ENCODE data around the gene TNFRSF1A.

The TNFRSF1A gene

GRCh38 chr12:6341417-6342139, at the start of gene TNFRSF1A:
Gene TNFRSF1A, minus strand, starts transcription at chr12:6342076. Its CDS starts 262 bp downstream, at chr12:6341814.
- no peak for DNase-seq

GRCh38 chr12:6391013-6391412, 49.1 kb upstream of the TNFRSF1A start:
- DNase-seq: no peak

DNA sequence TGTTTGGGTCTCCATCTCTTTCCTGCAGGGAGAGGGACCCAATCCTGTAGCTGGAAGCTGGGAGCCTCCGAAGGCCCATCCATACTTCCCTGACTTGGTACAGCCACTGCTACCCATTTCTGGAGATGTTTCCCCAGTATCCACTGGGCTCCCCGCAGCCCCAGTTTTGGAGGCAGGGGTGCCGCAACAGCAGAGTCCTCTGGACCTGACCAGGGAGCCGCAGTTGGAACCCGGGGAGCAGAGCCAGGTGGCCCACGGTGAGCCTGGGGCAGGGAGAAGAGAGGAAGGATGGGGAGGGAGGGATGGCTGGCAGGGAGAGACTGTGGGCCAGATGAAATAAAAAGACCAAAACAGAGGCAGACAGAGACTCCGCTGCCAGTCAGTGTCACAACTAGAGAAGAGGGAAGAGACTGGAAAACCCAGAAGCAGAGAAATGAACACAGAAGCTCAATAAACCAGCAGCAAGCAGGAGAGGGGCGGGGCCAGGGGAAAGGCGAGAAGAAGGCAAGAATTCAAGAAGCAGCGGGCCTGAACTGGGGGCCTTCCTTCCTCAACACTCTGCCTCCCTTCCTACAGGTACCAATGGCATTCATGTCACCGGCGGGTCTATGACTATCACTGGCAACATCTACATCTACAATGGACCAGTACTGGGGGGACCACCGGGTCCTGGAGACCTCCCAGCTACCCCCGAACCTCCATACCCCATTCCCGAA, 48.4 kb upstream of the TNFRSF1A start:
- no peak for DNase-seq

GRCh38 chr12:6387541-6387940, 45.7 kb upstream of the TNFRSF1A start:
- DNase-seq: no peak

DNA sequence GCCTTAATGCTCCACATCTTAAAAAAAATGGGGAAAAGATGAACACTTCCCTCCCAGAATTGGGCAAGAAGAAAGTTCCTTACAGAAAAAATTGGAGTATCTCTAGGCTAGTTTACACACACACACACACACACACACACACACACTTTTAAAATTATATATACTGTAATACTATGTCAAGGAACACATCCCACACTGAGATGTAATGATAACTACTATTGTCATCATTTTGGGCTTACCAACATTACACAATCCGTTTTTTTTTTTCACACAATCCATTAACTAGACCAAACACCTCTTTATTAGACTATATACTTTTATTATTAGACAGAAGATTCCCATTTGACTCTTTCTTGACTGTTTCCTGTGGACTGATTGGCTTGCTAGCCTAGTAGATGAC, 44.6 kb upstream of the TNFRSF1A start:
- DNase-seq: no peak

- no peak for DNase-seq
Measured at GRCh38 chr12:6386038-6386437, 44.2 kb upstream of the TNFRSF1A start.

DNA sequence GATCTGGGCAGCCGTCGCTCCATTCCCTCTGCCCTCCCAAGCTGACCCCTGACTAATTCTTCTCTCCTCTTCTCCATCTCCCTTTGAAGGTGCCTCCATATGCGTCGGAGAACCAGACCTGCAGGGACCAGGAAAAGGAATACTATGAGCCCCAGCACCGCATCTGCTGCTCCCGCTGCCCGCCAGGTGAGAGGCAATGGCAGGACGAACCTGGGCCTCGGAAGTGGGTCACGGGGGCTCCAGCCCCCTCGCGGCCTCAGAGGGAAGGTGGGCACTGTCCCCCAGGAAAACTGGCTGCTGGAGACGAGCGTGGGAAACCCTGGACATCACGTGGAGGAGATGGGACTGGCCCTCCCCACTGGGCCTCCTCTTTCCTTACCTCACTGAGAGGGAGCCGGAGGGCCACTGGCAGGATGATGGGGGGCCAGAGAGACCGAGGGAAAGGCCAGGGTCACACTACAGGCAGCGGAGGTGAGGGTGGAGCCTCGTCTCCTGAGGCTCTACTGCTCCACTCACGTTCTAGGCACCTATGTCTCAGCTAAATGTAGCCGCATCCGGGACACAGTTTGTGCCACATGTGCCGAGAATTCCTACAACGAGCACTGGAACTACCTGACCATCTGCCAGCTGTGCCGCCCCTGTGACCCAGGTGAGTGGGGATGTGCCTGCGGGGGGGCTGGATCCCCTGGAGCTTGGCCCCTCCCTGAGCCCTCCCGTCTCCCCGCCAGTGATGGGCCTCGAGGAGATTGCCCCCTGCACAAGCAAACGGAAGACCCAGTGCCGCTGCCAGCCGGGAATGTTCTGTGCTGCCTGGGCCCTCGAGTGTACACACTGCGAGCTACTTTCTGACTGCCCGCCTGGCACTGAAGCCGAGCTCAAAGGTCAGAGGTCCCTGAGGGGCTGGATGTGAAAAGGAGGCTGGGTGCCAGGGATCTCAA, 42.9 kb upstream of the TNFRSF1A start:
- no peak for DNase-seq

DNA sequence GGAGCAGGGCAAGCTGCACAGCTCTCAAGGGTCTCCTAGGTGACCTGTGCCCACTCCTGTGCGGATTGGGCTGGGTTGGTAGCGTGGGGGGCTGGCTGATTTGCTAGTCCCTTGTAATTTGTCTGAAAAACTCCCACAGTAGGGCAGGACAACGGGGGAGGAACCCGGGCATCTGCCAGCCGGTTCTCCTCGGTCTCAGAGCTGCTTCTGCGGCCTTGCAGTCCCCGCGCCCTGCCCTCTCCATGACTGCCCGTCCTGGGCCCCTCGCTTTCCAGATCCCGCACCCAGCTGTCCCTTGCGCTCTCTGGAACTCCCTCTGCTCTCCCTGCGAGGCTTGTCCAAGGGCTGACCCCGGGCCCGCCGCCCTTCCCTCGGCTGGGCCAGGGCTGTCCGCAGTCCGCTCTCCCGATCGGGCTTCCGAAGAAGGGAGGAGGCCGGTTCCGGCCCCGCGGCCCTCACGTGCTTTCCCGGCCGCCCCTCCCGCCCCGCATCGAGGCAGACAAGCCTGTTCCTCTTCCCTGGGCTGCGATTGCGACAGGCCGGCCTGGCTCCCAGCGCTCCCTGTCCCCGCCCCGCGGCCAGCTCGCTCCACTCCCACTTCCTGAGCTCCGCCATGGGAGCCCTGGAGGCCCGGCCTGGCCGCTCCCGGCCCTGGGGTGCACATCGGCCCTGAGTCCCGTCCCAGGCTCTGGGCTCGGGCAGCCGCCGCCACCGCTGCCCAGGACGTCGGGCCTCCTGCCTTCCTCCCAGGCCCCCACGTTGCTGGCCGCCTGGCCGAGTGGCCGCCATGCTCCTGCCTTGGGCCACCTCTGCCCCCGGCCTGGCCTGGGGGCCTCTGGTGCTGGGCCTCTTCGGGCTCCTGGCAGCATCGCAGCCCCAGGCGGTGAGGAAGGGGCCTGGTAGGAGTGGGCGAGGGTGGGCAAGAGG, 42.0 kb upstream of the TNFRSF1A start, which contains the start of gene LTBR:
Gene LTBR, plus strand, starts transcription at position 591 of the 927 bp plus-strand sequence. Its CDS starts 197 bp downstream, at position 788.
- DNase-seq: no peak

DNA sequence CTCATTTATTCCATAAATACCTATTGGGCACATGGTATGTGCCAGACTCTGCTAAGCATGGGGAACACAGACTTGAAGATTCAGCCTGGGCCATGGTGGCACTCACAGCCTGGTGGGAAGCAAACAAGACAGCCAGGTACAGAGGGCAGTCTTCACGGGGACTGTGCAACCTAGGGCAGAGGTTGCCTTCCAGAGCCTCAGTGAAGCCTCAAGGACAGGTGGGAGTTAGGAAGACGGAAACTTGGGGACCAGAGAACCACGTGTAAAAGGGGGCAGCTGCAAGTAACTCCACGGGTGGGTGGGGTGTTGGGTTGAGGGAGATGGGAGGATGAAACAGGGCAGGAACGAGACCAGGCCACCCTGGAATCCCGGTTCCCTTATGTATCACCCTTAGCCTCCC, 41.1 kb upstream of the TNFRSF1A start:
- no peak for DNase-seq

DNA sequence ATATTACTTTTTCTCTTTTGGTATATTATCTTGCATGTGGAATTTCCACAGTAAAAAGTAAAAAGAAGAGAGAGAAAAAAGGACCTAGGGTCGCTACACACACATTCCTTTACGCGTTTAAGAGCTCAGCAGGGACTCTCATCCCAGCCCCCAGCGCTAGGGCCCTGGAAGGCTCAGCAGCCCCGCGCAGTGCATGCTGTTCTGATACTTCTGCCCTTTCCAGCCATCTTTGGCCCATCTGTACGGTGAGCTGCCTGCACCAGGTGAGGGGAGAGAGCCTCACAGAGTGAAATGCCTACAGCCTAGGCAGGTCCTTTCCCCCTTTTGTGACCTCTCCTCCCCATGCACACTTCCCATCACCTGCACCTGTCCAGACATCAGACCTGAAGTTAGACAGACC, 40.5 kb upstream of the TNFRSF1A start:
- DNase-seq: no peak

- DNase-seq: no peak
Measured at GRCh38 chr12:6380141-6381121, 38.6 kb upstream of the TNFRSF1A start.

GRCh38 chr12:6378709-6379472, 37.0 kb upstream of the TNFRSF1A start:
- no peak for DNase-seq

DNA sequence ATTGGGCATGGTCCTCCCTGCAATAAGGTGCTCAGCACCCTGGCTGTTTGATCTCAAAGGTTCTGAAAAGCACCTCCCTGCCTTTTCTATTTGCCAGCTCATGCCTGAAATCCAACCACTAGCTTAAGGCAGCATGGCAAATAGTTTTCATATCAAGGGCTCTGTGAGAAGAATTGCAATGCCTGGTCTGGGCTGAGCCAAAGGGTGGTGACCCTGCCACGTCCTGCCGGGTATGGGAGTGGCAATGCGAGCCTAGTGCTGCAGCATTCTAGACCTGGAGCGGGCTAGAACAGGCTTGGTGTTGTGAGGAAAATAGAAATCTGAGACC, 35.8 kb upstream of the TNFRSF1A start:
- DNase-seq: no peak

DNA sequence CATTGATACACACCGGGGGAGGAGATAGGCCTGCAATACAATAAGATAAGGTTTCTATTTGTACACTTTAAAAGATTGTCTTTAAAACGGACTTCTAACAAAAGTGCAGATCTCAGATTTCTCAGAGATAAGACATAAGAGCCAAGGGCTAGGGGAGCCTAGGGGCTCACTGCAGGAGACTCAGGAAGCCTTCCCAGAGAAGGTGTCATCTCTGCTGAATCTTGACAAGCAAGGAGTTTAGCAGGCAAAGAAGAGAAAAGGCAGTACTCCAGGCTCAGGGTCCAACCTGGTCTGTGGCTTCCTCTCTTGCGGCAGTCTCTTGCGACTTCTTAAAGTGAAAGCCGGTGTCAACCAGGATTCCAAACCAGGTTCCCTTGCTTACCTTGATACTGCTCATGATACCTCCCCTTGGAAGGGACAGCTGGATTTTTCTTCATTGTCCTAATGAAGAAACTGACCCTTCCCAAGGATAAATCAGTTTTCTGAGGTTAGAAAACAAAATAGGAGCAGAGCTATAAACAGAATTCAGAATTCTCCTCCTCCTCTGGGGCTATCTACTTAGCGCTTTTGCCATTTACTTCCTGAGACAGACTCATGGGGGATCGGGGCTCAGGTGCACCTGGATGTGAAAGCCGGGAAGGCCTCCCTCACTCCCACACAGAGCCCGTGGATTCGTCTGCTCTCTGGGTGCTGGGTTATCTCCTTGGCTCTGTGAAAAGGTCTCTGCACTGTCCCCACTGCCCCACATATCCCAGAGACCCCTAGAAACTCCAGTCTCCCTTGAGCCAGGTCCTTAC, 35.2 kb upstream of the TNFRSF1A start:
- DNase-seq: no peak

DNA sequence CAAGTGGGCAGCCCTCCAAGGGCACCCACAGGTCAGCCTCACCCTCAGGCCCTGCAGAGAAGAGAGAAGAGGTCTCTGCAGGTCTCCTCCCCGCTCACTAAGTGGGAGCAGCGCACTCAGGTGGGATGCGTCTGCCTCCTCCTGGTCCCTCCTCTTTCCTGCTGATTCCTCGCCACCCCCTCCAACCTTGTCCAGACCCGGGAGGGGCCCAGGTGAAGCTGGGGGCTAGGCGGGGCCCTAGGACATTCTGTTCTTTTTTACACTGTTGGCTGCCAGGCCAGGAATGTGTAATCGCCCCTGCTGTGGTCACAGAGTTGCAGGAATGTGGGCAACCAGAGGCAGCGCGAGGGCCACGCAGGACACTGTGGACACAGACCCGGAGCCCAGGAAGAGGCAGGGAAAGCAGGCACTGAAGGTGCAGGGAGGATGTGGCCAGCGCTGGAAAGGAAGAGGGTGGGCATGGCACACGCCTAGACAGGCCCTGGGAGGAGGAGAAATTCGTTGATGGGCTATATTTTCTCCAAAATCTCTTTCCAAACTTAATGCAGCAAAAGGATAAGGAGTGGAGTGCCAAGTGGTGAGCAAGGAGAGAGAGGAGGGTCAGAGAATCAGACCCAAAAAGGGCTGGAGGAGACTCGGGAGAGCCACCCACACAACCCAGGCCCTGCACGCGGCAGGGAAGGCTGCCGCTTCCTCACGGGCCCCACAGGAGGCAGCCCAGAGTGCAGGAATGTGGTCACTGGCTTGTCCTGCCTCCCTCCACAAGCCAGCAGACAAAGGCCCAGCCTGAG, 34.4 kb upstream of the TNFRSF1A start:
- no peak for DNase-seq

DNA sequence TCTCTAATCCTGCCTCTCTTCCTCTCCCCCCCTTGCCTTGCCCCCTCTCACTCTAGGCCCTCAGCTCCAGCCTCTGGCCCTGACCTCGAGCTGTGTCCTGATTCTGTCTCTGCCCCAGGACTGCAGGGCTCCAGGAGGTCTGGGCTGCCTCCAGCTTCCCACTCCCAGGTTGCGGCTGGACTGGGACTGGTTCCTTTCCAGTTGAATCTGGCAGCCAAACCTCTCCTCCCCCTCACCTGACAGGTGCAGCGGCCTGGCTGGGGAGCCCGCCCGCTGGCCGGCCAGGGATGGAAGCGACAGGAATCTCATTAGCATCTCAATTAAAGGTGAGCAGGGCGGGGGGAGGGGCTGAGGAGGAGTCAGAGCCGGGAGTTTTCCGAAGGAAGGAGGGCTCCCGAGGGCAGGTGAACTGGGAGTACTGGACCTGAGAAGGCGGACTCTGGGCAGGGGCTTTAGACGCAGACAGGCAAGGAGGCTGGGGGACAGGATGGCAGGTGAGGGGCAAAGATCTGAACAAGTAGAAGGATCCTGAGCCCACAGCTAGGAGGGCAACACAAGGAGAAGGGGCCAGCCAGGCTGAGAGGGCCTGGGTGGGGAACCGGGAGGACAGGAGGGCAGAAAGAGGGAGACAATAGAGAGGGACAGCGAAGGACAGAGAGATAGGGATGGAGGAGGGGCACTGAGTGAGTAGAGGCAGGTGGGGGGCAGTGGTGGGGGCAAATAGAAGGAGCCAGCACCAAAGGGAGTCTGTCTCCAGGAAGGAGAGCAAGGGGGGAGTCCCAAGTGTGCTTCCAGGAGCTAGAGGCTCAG, 33.6 kb upstream of the TNFRSF1A start, which contains the start of gene SCNN1A:
Gene SCNN1A, minus strand, starts transcription at position 295 of the 810 bp plus-strand sequence. CDS start 780 bp downstream, outside the sequence.
- DNase-seq: no peak

GRCh38 chr12:6374786-6375160, 32.9 kb upstream of the TNFRSF1A start:
- DNase-seq: no peak

Data from NCI-H524 (cell line).